ENCODE results near the gene FNDC8. TPM values are rescaled to one million over a fixed set of nuclear protein-coding genes. Genes with fewer than 3 reads are reported as not detected.

The FNDC8 gene
- not detected in 2 replicates for total RNA-seq

DNA sequence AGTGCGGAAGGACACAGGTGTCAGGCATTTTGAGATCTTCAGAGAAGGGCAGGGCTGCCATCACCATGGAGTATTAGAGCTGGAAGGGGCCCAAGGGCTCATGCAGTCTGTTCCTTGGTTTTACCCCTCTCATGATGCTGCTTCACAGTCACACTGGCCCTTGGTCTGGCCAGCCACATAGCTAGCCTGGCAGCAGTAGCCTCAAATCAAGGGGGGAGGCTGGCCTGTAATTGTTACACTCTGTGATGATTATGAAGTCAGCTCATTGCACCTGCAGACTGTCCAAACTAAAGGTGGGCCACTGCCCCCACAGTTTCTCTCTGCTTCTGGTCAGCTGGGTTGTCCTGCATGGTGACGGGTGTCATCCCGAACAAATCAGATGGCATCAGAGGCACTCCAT is at the start of gene FNDC8:
FNDC8 (plus strand) TSS at position 301 of the 400 bp plus-strand sequence; CDS start at position 380, 79 bp downstream.
- TF ChIP-seq, protein P1, sequence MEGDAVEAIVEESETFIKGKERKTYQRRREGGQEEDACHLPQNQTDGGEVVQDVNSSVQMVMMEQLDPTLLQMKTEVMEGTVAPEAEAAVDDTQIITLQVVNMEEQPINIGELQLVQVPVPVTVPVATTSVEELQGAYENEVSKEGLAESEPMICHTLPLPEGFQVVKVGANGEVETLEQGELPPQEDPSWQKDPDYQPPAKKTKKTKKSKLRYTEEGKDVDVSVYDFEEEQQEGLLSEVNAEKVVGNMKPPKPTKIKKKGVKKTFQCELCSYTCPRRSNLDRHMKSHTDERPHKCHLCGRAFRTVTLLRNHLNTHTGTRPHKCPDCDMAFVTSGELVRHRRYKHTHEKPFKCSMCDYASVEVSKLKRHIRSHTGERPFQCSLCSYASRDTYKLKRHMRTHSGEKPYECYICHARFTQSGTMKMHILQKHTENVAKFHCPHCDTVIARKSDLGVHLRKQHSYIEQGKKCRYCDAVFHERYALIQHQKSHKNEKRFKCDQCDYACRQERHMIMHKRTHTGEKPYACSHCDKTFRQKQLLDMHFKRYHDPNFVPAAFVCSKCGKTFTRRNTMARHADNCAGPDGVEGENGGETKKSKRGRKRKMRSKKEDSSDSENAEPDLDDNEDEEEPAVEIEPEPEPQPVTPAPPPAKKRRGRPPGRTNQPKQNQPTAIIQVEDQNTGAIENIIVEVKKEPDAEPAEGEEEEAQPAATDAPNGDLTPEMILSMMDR (IDR thresholded peaks at IDR 0.05; ENCODE audit: insufficient read depth, low read length, severe bottlenecking) = no peak
- Histone ChIP-seq H3K36me3 (ENCODE audit: control insufficient read depth, insufficient read depth, low read length) (no peaks in the 10 kb centered on the region), H3K4me3 (ENCODE audit: low read depth, low read length) (no peak within 1 kb of the TSS), H3K27me3 (ENCODE audit: control insufficient read depth, insufficient read depth, low read length) (peaks cover 2% of the 10 kb centered on the region)
- FAIRE-seq = no peak
- DNase-seq (ENCODE audit: low read depth) = no peak

DNA sequence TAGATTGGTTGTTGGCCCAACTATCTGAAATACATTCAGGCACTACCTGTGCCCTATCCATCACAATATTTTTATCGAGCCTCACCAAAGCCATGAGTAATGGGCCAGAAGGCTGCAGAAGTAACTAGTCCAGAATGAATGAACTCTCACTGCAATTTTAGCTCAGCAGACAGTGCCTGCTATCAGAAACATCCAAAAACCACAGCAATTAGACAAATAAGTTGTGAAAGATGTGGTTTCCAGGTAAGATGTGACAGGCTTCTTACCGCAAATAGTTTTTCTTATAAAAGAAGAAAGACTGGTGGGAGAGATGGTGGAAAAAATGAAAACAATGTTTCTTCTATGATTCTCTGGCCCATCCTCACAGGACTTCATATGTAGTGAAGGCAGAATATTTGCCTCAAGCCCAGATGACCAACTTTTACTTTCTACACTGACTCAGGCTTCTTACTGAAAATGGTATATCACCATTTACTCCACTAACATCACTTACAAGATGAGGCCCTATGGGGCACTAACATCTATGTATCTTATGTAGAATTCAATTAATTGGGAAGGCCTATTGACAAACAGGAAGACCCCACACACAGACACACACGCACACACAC is 48.1 kb upstream of the FNDC8 start:
- FAIRE-seq (no peak), DNase-seq (ENCODE audit: low read depth) (no peak)
- H3K4me3 ChIP-seq (ENCODE audit: low read depth, low read length) = no peak overlapping the region
- H3K27me3 ChIP-seq (ENCODE audit: control insufficient read depth, insufficient read depth, low read length) = no peaks in the 10 kb centered on the region
- no peaks in the 10 kb centered on the region for H3K36me3 ChIP-seq (ENCODE audit: control insufficient read depth, insufficient read depth, low read length)
- TF ChIP-seq, protein P1 (IDR thresholded peaks at IDR 0.05; ENCODE audit: insufficient read depth, low read length, severe bottlenecking) = no peak

DNA sequence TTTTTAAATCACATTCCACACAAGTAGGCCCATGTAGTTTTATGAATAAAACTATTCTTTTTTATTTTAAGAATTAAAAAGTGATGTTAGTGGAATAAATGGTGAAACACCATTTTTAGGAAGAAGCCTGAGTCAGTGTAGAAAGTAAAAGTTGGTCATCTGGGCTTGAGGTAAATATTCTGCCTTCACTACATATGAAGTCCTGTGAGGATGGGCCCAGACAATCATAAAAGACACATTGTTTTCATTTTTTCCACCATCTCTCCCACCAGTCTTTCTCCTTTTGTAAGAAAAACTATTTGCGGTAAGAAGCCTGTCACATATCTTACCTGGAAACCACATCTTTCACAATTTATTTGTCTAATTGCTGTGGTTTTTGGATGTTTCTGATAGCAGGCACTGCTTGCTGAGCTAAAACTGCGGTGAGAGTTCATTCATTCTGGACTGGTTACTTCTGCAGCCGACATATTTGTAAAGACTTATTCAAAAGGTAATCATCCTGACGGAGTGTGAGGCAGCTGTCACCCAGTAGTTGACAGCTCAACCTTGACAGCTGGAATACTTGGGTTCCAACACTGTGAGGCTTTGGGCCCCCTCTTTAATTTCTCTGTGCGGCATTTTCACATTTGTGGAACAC is 47.3 kb upstream of the FNDC8 start:
- no peak for FAIRE-seq
- Histone ChIP-seq H3K36me3 (ENCODE audit: control insufficient read depth, insufficient read depth, low read length) (no peaks in the 10 kb centered on the region), H3K4me3 (ENCODE audit: low read depth, low read length) (no peak overlapping the region), H3K27me3 (ENCODE audit: control insufficient read depth, insufficient read depth, low read length) (no peaks in the 10 kb centered on the region)
- no peak for DNase-seq (ENCODE audit: low read depth)
- TF ChIP-seq, protein P1 (IDR thresholded peaks at IDR 0.05; ENCODE audit: insufficient read depth, low read length, severe bottlenecking) = no peak

DNA sequence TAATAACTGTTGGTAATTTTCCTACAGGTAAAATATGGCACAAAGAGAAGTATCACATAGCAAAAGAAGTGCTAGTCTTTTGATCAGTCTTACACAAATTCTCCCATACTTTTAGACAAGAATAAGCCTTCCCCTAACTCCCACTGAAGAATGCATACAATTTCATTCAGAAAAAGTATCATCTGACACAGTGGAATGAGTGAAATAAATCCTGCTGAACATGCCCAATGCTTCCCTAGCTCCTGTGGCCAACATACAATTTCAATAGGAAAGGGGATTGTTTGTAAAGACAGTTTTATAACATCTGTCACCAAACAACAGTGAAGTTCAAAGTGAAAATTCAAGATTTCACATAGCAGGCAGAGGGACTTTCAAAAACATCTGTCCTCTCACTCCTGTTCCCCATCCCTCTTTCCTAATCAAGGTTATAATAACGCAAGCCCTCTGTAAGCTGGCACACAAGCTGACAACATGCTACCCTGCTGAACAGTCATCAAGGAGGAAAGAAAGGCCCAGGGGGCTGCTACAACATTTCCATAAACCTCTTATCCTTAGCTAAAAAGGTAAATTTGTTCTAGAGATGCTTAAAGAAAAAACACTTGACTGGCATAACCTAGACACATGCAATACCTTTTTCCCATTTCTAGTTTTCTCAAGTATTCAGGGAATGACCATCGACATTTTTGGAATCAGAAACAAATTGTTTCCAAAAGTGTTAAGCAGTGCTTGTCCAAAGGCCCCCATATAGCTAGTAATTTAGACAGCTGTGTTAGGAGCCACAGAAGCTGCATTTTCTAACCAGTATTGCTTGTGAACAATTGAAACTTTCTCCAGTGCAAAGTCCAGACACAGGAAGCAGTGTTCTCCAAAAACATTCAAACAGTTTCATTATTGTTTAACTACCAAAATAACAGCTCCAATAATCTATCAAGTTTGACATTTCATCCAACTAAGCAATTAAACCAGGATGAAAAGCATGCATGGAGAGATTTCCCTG is 46.4 kb upstream of the FNDC8 start:
- Histone ChIP-seq H3K27me3 (ENCODE audit: control insufficient read depth, insufficient read depth, low read length) (no peaks in the 10 kb centered on the region), H3K36me3 (ENCODE audit: control insufficient read depth, insufficient read depth, low read length) (no peaks in the 10 kb centered on the region), H3K4me3 (ENCODE audit: low read depth, low read length) (no peak overlapping the region)
- no peak for FAIRE-seq
- no peak for DNase-seq (ENCODE audit: low read depth)
- TF ChIP-seq, protein P1 (IDR thresholded peaks at IDR 0.05; ENCODE audit: insufficient read depth, low read length, severe bottlenecking) = no peak

DNA sequence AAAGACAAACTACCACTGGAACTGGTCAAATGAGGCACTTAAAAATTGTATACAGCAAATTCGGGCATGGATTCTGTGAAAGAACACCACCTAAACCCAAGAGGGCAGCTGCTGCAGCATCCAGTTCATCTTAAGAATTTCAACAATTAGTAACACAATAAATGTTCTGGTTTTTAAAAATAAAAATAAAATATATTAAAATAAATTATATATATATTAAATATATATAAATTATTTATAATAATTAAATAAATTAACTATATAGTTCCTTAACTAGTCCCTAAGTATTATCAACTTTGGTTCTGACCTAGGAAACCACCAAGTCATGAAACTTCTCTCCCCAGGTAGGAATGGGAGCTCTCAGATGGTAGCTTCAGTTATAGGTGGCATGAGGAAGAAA is 44.5 kb upstream of the FNDC8 start:
- no peak for DNase-seq (ENCODE audit: low read depth)
- Histone ChIP-seq H3K27me3 (ENCODE audit: control insufficient read depth, insufficient read depth, low read length) (no peaks in the 10 kb centered on the region), H3K36me3 (ENCODE audit: control insufficient read depth, insufficient read depth, low read length) (no peaks in the 10 kb centered on the region), H3K4me3 (ENCODE audit: low read depth, low read length) (no peak overlapping the region)
- FAIRE-seq = no peak
- TF ChIP-seq, protein P1 (IDR thresholded peaks at IDR 0.05; ENCODE audit: insufficient read depth, low read length, severe bottlenecking) = no peak

Measured in bronchial epithelial cell (primary cell).